ENCODE results near the gene COL18A1. TPM values are rescaled to one million over a fixed set of nuclear protein-coding genes. Genes with fewer than 3 reads are reported as not detected.
"Not testable (repeated sequence)": the region's sequence is repeated elsewhere in the genome, so short reads cannot be mapped to it uniquely, and the experiment has no call there.

The COL18A1 gene
- total RNA-seq, 2 experiments from 2014 or later: 8.0 to 8.8 TPM

DNA sequence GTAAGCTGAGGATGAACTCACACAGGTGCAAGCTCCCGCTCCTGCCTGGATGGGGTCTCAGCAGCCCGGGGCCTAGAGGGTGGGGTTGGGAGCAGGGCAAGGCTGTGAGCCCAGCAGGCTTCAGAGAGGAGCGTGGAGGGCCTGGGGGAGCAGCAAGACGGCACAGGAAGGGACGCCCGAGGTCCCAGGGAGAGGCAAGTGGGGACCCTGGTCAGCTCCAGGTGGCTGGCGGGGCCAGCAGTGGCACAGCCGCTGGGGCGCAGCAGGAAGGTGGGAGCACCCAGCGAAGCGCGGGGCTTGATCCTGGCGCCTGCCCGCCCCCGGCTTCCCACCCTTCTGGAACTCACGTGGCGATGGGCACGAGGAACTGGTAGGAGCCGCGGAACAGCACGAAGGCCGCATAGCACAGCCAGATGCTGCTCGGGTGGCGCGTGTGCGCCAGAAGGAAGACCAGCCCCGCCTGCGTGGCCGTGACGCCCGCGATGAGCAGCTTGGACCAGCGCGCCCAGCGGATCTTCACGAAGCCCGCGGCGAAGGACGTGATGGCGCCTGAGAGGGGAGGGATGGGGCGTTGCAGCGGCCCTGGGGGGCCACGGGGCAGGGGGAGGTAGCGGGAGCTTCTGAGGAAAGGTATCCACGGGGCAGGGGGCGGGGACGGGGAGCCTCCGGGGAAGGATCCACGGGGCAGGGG is 125.6 kb downstream of the COL18A1 start:
- DNase-seq: no peak
- POLR2A ChIA-PET: no interaction called here

DNA sequence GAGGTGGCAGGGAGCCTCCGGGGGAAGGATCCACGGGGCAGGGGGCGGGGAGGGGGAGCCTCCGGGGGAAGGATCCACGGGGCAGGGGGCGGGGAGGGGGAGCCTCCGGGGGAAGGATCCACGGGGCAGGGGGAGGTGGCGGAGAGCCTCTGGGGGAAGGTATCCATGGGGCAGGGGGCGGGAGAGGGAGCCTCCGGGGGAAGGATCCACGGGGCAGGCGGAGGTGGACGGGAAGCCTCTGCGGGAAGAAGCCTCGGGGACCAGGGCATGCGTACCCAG is 126.1 kb downstream of the COL18A1 start:
- H3K4me3 Mint-ChIP-seq; DNase-seq; H3K27ac Mint-ChIP-seq; H3K9me3 Mint-ChIP-seq (ENCODE audit: low read depth); POLR2A ChIA-PET; intact Hi-C loops (cut with DNase I, micrococcal nuclease); H3K27me3 Mint-ChIP-seq; CTCF ChIA-PET; ATAC-seq: not testable (repeated sequence)
- Mint-ChIP-seq H3K36me3 (ENCODE audit: low read depth) (peaks cover 30% of the 10 kb centered on the region), H3K4me1 (peaks cover 12% of the 10 kb centered on the region)

More for the DNA sequence above, 125.6 kb downstream of the COL18A1 start:
- Mint-ChIP-seq H3K27ac (no peak overlapping the region), H3K9me3 (ENCODE audit: low read depth) (no peaks in the 10 kb centered on the region), H3K4me3 (no peak overlapping the region), H3K27me3 (no peaks in the 10 kb centered on the region), H3K36me3 (ENCODE audit: low read depth) (peaks cover 34% of the 10 kb centered on the region), H3K4me1 (peaks cover 12% of the 10 kb centered on the region)
- CTCF ChIA-PET: no interaction called here
- intact Hi-C loops (cut with DNase I, micrococcal nuclease): no loop called here
- no peak for ATAC-seq

DNA sequence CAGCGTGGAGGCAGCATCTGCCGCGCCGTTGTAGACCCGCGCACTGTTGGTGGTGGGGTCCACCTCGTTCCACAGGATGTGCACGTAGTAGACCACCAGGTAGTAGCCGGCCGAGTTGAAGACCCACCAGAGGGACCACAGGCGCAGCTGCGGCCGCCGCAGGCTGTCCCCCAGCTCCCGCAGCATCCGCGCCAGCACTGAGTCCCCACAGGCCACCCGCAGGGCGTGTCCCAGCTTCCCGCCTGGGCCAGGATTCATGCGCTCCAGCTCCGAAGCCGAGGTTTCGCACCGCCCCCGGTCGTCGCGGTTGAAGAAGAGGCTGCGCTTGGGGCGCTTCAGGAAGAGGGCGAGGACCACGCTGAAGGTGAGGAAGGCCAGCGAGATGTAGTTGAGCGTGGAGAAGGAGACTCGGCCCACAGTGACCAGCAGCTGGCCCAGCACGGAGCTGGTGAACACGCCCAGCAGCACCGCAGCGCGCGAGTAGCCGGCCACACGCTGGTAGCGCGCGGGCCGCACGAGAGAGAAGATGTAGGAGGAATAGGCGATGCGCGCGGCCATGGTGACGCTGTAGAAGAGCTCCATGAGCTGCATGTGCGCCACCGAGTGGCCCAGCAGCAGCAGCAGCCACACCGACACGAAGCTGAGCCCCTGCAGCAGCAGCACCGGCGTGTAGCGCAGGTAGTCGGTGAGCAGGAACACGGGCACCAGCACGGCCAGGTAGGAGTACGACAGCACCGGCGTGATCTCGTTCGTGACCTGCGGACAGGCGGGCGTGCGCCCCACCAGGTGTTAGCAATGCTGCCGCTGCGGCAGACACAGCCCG is 126.6 kb downstream of the COL18A1 start:
- ChIA-PET POLR2A (interaction anchor here (0.7 kb wide), 1 partner anchor 886 kb away, joined by 5 read pairs; no protein-coding TSS in a partner anchor), CTCF (interaction anchor here (0.5 to 0.6 kb wide), 2 partner anchors 222 to 251 kb away, joined by 3 read pairs; no protein-coding TSS in a partner anchor)
- DNase-seq (no peak), ATAC-seq (no peak)
- Mint-ChIP-seq H3K27ac (no peak overlapping the region), H3K36me3 (ENCODE audit: low read depth) (peaks cover 33% of the 10 kb centered on the region), H3K4me1 (peaks cover 12% of the 10 kb centered on the region), H3K4me3 (no peak overlapping the region), H3K9me3 (ENCODE audit: low read depth) (no peaks in the 10 kb centered on the region), H3K27me3 (no peaks in the 10 kb centered on the region)
- intact Hi-C loops (cut with DNase I, micrococcal nuclease): no loop called here

DNA sequence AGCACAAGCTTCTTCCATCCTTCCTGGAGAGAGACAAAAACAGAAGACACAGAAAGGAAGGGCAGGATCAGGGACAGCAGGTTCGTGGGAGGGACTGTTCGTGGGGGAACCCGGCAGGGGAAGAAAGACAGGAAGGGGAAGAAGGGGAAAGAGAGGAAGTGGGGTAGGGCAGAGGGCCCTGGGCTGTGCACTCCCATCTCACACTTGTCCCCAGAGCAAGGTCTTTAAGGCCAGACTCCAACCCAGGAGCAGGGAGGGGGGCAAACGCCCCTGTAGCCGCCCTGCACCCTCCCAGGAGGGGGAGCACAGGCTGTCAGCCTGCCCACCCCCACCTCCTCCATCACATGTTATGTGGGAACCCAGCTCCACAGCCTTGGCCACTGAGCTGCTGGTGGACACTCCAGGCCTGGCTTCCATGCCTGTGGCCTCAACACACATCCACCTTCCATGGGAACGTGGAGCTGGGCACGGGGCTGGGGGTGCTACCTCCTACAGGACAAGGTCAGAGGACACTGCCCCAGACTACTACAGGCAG is 127.9 kb downstream of the COL18A1 start:
- Mint-ChIP-seq H3K36me3 (ENCODE audit: low read depth) (peaks cover 34% of the 10 kb centered on the region), H3K4me1 (peaks cover 12% of the 10 kb centered on the region), H3K4me3 (no peak overlapping the region), H3K27ac (peak overlapping the region; percentile 44), H3K27me3 (no peaks in the 10 kb centered on the region), H3K9me3 (ENCODE audit: low read depth) (no peaks in the 10 kb centered on the region)
- DNase-seq: no peak
- no peak for ATAC-seq
- POLR2A ChIA-PET: no interaction called here
- CTCF ChIA-PET: interaction anchor here (0.7 kb wide), 1 partner anchor 11 kb away, joined by 4 read pairs; no protein-coding TSS in a partner anchor
- intact Hi-C loops (cut with DNase I, micrococcal nuclease): no loop called here

DNA sequence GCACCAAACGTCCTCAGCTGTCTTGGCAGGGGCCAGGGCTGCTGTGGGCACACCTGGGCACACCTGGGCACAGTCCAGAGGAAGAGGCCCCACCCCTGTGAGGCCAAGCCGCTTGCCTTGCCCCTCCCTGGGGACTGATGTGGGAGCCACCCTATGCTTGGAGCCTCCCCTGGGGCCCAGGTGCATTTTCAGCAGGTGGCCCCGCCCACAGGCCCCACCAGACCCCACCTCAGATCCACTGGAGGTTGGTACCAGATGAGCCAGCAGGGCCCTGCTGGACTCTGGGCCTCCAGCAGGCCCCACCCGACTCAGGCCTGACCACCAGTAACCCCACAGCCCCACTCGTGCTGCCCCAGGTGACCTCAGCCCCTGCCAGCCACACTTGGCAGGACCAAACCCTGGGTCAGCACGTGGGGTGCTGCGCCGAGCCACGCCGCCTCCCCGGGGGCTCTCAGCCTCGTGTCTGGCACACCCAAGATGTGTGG is 128.4 kb downstream of the COL18A1 start:
- Mint-ChIP-seq H3K27me3 (no peaks in the 10 kb centered on the region), H3K9me3 (ENCODE audit: low read depth) (no peaks in the 10 kb centered on the region), H3K27ac (no peak overlapping the region), H3K4me1 (peaks cover 12% of the 10 kb centered on the region), H3K4me3 (no peak overlapping the region), H3K36me3 (ENCODE audit: low read depth) (peaks cover 30% of the 10 kb centered on the region)
- ATAC-seq (no peak), DNase-seq (no peak)
- POLR2A ChIA-PET: no interaction called here
- intact Hi-C loops (cut with DNase I, micrococcal nuclease): no loop called here
- CTCF ChIA-PET: no interaction called here

DNA sequence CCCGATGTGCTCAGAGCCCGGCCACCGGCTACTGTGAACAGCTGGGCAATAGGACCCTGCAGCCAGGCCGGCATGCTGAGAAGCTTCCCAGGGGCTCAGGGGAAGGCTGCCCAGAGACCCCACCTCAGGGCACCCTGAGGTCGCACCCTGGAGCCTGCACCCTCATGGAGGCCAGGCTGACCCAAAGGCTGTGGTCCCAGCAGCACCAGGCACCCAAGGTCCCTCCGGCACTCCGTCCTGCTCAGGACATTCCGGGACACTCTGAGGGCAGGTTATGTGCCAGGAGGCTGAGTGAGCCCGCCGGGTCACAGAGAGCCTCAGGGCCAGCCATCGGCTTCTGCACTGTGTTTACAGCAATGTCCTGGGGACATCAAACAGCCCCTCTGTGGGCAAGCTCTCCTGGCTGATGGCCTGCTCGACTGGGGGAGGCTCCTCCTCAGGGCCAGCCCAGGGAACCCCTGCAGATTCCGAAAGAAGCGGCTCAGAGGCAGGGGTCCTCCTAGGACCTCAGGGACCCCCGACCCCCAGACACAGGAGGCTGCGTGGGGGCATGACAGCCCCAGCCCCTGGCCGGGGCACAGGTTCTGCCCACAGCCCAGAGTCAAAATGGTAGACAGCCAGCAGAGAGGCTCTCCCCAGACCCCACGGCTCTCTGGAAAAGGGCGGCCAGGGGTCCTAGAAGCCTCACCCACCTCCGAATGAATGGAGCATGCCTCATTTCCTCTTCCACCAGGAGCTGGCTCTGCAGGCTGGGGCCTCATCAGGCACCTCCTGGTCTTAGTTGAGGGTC is 129.1 kb downstream of the COL18A1 start:
- Mint-ChIP-seq H3K4me1 (peaks cover 15% of the 10 kb centered on the region), H3K9me3 (ENCODE audit: low read depth) (no peaks in the 10 kb centered on the region), H3K4me3 (no peak overlapping the region), H3K36me3 (ENCODE audit: low read depth) (peaks cover 27% of the 10 kb centered on the region), H3K27me3 (no peaks in the 10 kb centered on the region), H3K27ac (no peak overlapping the region)
- intact Hi-C loops (cut with DNase I, micrococcal nuclease): no loop called here
- ATAC-seq: no peak
- CTCF ChIA-PET: no interaction called here
- POLR2A ChIA-PET: interaction anchor here (0.6 kb wide), 1 partner anchor 879 kb away, joined by 3 read pairs; no protein-coding TSS in a partner anchor
- DNase-seq: no peak

DNA sequence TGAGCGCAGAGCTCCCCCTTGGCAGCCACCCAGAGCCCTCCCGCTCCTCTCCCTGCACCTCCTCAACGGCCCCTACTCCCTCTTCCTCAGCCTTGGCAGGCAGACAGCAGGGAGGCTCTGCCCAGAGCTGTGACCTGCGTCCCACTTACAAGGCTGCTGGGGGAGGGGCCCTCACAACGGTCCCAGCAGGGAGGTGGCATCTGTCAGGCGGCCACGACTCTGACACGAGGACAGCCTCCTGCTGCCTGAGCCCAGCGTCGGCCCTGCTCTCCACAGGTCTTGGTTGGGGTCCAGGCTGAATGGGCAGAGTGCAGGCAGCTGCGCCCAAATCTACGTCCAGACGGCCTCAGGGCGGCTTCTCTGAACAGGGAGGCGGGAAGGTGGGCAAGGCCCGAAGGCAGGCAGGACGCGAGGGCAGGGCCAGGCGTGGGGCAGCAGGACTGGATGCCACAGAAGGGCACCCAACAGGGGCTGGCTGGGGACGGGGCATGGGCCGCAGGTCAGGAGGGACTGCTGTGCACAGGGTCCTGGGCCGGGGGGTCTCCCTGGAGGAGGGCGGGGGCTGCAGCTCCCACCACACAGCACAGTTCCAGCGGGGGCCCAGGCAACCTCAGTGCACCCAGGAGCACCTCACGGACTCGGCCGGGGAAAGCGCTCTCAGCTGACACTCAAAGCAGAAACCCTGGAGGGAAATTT is 129.8 kb downstream of the COL18A1 start:
- ATAC-seq (no peak), DNase-seq (no peak)
- H3K9me3 Mint-ChIP-seq (ENCODE audit: low read depth): no peaks in the 10 kb centered on the region
- H3K27me3 Mint-ChIP-seq: no peaks in the 10 kb centered on the region
- ChIA-PET CTCF (no interaction called here), POLR2A (interaction anchor here (0.6 kb wide), 1 partner anchor 878 kb away, joined by 3 read pairs; no protein-coding TSS in a partner anchor)
- no peak overlapping the region for H3K27ac Mint-ChIP-seq
- no peak overlapping the region for H3K4me3 Mint-ChIP-seq
- peaks cover 20% of the 10 kb centered on the region for H3K4me1 Mint-ChIP-seq
- intact Hi-C loops (cut with DNase I, micrococcal nuclease): no loop called here
- H3K36me3 Mint-ChIP-seq (ENCODE audit: low read depth): peaks cover 28% of the 10 kb centered on the region

DNA sequence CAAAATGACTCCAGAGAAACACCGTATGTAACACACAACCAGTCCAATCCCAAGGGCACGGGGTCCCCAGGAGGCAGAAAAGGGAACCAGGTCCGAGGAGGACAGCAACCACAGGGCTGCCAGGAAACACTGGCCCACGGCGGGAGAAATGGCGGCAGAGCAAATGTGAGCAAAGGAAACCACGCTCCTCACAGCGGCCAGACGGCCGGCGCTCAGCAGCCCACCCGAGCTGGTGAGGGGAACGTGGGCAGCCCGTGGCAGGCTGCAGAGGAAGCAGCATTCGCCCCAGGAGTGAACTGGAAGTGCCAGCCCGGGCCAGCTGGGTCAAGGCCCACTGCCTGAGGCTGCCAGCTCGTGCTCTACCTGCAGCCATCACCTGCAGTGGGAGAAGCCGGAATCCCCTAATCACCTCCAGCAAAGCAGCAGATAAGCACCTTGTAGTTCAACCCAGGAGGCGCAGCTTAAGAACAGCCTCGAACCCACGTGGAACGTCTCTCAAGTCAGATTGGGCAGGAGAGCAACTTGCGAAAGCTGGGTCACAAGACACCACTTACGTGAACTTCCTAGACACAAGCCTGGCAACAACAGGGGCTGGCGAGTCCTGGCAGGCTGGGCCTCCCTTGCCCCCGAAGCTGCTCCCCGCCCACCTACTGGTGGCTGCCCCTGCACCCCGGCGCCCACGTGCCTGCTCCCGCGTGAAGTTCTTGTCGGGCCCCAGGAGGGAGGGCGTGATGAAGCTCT is 130.5 kb downstream of the COL18A1 start:
- POLR2A ChIA-PET: no interaction called here
- peaks cover 32% of the 10 kb centered on the region for H3K36me3 Mint-ChIP-seq (ENCODE audit: low read depth)
- DNase-seq (no peak), ATAC-seq (no peak)
- no peak overlapping the region for H3K27ac Mint-ChIP-seq
- CTCF ChIA-PET: no interaction called here
- no peak overlapping the region for H3K4me3 Mint-ChIP-seq
- no peaks in the 10 kb centered on the region for H3K9me3 Mint-ChIP-seq (ENCODE audit: low read depth)
- intact Hi-C loops (cut with DNase I, micrococcal nuclease): no loop called here
- peaks cover 27% of the 10 kb centered on the region for H3K4me1 Mint-ChIP-seq
- no peaks in the 10 kb centered on the region for H3K27me3 Mint-ChIP-seq

DNA sequence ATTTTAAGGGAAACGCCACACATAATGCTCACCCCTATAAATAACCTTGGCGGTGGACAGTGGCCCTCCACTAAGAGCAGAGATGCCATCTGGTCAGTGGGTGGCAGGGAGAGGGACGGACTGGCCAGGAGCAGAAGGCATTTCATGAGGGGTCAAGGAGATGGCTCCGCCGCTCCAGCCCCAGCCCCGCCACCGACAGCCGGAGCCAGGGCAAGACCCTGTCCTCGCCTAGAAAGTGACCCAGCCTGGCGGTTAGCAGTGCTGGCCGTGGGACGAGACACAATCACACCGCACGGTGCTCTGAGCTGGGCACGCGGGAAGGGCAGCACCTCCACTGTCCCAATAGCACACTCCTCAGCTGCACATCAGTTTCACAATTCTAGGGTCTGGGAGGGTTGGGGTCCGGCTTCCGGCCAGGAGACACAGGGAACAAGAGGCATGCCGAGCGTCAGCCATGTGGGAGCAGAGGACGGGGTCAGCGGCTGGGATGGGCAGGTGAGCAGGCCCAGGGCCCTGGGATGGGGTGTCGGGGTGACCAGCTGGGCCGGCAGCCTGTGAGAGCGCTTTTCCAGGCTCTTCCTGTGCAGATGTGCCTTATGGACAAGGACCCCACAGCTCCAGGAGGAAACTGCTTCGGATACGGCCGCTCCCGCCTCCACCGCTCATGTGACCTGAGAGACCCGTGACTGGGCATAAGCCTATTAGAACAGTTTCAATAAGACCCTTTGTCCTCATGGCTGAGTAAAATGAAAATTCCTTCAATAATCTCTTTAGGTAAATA is 131.5 kb downstream of the COL18A1 start:
- Mint-ChIP-seq H3K4me1 (peaks cover 33% of the 10 kb centered on the region), H3K9me3 (ENCODE audit: low read depth) (no peaks in the 10 kb centered on the region), H3K27me3 (no peaks in the 10 kb centered on the region), H3K27ac (no peak overlapping the region), H3K36me3 (ENCODE audit: low read depth) (peaks cover 34% of the 10 kb centered on the region), H3K4me3 (no peak overlapping the region)
- ATAC-seq (no peak), DNase-seq (no peak)
- CTCF ChIA-PET: no interaction called here
- POLR2A ChIA-PET: no interaction called here
- intact Hi-C loops (cut with DNase I, micrococcal nuclease): no loop called here

DNA sequence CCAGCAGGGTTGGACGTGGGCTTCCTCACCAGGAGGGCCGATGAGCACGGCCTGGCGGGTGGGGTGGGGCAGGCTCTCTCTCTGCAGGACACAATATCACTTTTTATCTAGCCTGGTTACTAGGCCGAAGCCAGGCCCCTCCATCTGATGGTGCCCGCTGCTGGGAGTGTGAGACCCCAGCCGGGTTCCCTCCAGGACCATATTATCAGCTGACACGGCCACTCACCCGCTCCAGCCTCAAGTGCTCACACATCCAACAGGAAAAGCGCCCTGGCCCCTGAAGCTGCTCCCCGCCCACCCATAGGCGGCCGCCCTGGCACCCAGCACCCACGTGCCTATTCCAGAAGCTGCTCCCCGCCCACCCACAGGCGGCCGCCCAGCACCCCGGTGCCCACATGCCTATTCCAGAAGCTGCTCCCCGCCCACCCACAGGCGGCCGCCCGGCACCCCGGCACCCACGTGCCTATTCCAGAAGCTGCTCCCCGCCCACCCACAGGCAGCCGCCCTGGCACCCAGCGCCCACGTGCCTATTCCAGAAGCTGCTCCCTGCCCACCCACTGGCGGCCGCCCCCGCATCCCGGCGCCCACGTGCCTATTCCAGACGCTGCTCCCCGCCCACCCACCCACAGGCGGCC is 132.3 kb downstream of the COL18A1 start:
- POLR2A ChIA-PET: no interaction called here
- no peak overlapping the region for H3K4me3 Mint-ChIP-seq
- no peak overlapping the region for H3K27ac Mint-ChIP-seq
- H3K36me3 Mint-ChIP-seq (ENCODE audit: low read depth): peaks cover 30% of the 10 kb centered on the region
- peaks cover 33% of the 10 kb centered on the region for H3K4me1 Mint-ChIP-seq
- intact Hi-C loops (cut with DNase I, micrococcal nuclease): no loop called here
- CTCF ChIA-PET: no interaction called here
- ATAC-seq (no peak), DNase-seq (no peak)
- no peaks in the 10 kb centered on the region for H3K27me3 Mint-ChIP-seq
- H3K9me3 Mint-ChIP-seq (ENCODE audit: low read depth): no peaks in the 10 kb centered on the region
